ENCODE measurements around the gene GNL3L. TPM values are rescaled to one million over a fixed set of nuclear protein-coding genes. Genes with fewer than 3 reads are reported as not detected.
"Not testable (repeated sequence)": the region's sequence is repeated elsewhere in the genome, so short reads cannot be mapped to it uniquely, and the experiment has no call there.

The GNL3L gene
- total RNA-seq, 4 donors from 2014 or later: 20.9 to 34.4 (median 24.2) TPM

DNA sequence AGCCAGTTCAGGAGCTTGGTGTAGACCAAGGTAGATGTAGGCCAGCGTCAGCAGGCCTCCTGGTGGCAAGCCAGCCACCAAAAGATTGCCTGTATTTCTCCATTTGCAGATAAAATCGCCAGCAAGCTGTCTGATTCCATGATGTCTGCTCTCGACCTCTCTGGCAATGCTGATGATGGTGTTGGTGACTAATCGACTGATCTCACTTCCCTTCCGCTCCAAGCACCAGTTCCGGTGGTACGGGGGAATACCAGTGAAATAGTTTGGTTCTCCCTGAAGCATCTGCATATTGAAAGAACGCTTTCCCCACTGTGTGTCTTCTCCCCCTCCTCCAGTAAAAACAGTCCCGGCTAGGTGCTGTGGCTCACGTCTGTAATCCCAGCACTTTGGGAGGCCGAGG lies 30.4 kb downstream of the GNL3L start:
- 71% methylated on average over 6 of the region's 11 CpGs; no CpG with 5 or more reads in 1 of the 2 donors for WGBS, 2 donors (ENCODE audit: low coverage in 1 of 2)
- peaks cover 0 to 82% of the 10 kb centered on the region in 2 donors for H3K36me3 ChIP-seq
- ATAC-seq: no peak
- H3K4me3 ChIP-seq: no peak overlapping the region
- no peaks in the 10 kb centered on the region for H3K4me1 ChIP-seq
- H3K27me3 ChIP-seq: no peaks in the 10 kb centered on the region
- no peak overlapping the region for H3K27ac ChIP-seq
- no peaks in the 10 kb centered on the region for H3K9me3 ChIP-seq
- TF ChIP-seq POLR2AphosphoS5 (IDR thresholded peaks at IDR 0.05) (no peak), EP300 (IDR thresholded peaks at IDR 0.05) (no peak), POLR2A (IDR thresholded peaks at IDR 0.05) (no peak)
- TF ChIP-seq, protein P1, sequence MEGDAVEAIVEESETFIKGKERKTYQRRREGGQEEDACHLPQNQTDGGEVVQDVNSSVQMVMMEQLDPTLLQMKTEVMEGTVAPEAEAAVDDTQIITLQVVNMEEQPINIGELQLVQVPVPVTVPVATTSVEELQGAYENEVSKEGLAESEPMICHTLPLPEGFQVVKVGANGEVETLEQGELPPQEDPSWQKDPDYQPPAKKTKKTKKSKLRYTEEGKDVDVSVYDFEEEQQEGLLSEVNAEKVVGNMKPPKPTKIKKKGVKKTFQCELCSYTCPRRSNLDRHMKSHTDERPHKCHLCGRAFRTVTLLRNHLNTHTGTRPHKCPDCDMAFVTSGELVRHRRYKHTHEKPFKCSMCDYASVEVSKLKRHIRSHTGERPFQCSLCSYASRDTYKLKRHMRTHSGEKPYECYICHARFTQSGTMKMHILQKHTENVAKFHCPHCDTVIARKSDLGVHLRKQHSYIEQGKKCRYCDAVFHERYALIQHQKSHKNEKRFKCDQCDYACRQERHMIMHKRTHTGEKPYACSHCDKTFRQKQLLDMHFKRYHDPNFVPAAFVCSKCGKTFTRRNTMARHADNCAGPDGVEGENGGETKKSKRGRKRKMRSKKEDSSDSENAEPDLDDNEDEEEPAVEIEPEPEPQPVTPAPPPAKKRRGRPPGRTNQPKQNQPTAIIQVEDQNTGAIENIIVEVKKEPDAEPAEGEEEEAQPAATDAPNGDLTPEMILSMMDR (IDR thresholded peaks at IDR 0.05): no peak

DNA sequence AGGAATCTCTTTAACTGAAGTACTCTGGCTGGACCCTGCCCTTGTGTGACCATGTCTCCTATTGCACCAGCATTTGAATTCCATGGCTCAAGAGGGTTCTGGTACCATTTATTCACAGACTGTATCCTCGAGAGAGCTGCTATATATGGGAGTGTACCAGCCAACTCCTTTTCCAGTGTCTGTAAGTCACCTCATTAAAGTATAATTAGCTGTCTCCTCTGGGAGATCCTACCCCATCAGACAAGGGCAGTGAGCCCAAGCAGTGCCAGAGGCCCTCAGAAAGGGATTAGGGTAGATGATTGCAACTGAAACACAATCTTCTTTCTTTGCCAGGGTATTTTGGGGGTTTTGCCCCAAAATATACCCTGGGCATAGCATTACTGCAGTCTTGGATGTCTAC lies 31.6 kb downstream of the GNL3L start:
- no peak for ATAC-seq
- Histone ChIP-seq H3K4me3 (no peak overlapping the region), H3K4me1 (no peaks in the 10 kb centered on the region), H3K27ac (no peak overlapping the region), H3K36me3 (peaks cover 0 to 73% of the 10 kb centered on the region in 2 donors), H3K27me3 (no peaks in the 10 kb centered on the region), H3K9me3 (no peaks in the 10 kb centered on the region)
- no CpG with 5 or more reads among the region's 1 CpG for WGBS, 2 donors (ENCODE audit: low coverage in 1 of 2)
- TF ChIP-seq EP300 (IDR thresholded peaks at IDR 0.05): no peak
- TF ChIP-seq, protein P1 (IDR thresholded peaks at IDR 0.05): no peak
- TF ChIP-seq POLR2A (IDR thresholded peaks at IDR 0.05): no peak
- no peak for TF ChIP-seq POLR2AphosphoS5 (IDR thresholded peaks at IDR 0.05)

DNA sequence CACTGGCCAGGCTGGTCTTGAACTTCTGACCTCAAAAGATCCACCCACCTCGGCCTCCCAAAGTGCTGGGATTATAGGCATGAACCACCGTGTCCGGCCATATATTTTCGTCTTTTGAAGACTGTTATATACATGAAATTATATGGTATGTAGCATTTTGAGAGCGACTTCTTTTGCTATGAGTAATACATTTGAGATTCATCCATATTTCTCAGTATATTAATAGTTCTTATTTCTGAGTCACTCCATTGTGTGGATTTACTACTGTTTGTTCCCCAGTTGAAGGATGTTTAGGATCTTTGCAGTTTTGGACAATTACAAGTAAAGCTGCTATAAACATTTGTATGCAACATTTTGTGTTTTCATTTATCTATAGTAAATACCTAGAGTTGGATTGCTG lies 34.9 kb downstream of the GNL3L start:
- no peaks in the 10 kb centered on the region for H3K27me3 ChIP-seq
- TF ChIP-seq EP300 (IDR thresholded peaks at IDR 0.05) (no peak), POLR2A (IDR thresholded peaks at IDR 0.05) (no peak), POLR2AphosphoS5 (IDR thresholded peaks at IDR 0.05) (no peak)
- TF ChIP-seq, protein P1 (IDR thresholded peaks at IDR 0.05): no peak
- no peaks in the 10 kb centered on the region for H3K9me3 ChIP-seq
- no peak overlapping the region for H3K27ac ChIP-seq
- H3K36me3 ChIP-seq: peaks cover 0 to 41% of the 10 kb centered on the region in 2 donors
- no peak overlapping the region for H3K4me3 ChIP-seq
- WGBS, 2 donors (ENCODE audit: low coverage in 1 of 2): 82 to 90% methylated on average over 4 to 5 of the region's 5 CpGs
- no peaks in the 10 kb centered on the region for H3K4me1 ChIP-seq
- ATAC-seq: no peak

DNA sequence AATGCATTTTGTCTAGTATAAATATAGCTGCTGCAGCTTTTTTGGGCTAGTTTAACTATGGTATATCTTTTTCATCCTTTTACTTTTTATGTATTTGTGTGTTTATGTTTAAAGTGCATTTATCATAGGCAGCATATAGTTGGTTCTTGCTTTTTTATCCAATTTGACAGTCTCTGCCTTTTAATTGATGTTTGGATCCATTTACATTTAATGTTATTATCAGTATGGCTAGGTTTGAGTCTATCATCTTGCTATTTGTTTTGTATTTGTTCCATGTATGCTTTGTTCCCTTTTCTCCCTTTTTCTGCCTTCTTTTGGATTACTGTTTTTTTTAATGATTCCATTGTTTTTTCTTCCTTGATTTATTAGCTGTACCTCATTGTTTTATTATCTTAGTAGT lies 40.3 kb downstream of the GNL3L start:
- Histone ChIP-seq H3K9me3 (no peaks in the 10 kb centered on the region), H3K27me3 (no peaks in the 10 kb centered on the region), H3K27ac (no peak overlapping the region), H3K4me1 (no peaks in the 10 kb centered on the region), H3K36me3 (peaks cover 0 to 3% of the 10 kb centered on the region in 2 donors), H3K4me3 (no peak overlapping the region)
- TF ChIP-seq POLR2A (IDR thresholded peaks at IDR 0.05): no peak
- no peak for TF ChIP-seq EP300 (IDR thresholded peaks at IDR 0.05)
- no peak for TF ChIP-seq POLR2AphosphoS5 (IDR thresholded peaks at IDR 0.05)
- TF ChIP-seq, protein P1 (IDR thresholded peaks at IDR 0.05): no peak
- ATAC-seq: no peak

DNA sequence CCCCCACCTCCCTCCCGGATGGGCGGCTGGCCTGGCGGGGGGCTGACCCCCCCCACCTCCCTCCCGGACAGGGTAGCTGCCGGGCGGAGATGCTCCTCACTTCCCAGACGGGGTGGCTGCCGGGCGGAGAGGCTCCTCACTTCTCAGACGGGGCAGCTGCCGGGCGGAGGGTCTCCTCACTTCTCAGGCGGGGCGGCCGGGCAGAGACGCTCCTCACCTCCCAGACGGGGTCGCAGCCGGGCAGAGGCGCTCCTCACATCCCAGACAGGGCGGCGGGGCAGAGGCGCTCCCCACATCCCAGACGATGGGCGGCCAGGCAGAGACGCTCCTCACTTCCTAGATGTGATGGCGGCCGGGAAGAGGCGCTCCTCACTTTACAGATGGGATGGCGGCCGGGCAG lies 42.6 kb downstream of the GNL3L start:
- not testable (repeated sequence) for H3K4me3 ChIP-seq, ATAC-seq, H3K27me3 ChIP-seq, H3K4me1 ChIP-seq, H3K27ac ChIP-seq, H3K9me3 ChIP-seq, H3K36me3 ChIP-seq
- WGBS, 2 donors (ENCODE audit: low coverage in 1 of 2): no CpG with 5 or more reads among the region's 31 CpGs

All from gastroesophageal sphincter (tissue), 4 donors.